Neural progenitor cell (in vitro differentiated cells): ENCODE data around the gene IL17A. TPM values are rescaled to one million over a fixed set of nuclear protein-coding genes. Genes with fewer than 3 reads are reported as not detected.

Experiments
- DNase-seq: peaks from one replicate; pipeline ENCODE4 v3.0.0-alpha.2; 2016; ENCODE audit warnings: low spot score
- H2AFZ ChIP-seq: fragments of 200-600 bp; sonication (generic); replicated peaks from 2 replicates; pipeline ENCODE4 v1.6.1; 2016; ENCODE audit warnings: antibody characterized with exemption
- H3F3A ChIP-seq: fragments of 200-600 bp; sonication (generic); 2 replicates; pipeline ENCODE4 v1.6.1; 2016; ENCODE audit warnings: antibody characterized with exemption, low read depth
- H3K27ac ChIP-seq: fragments of 200-600 bp; sonication (generic); 2 replicates; pipeline ENCODE4 v1.5.1; 2016; ENCODE audit warnings: mild to moderate bottlenecking
- H3K27me3 ChIP-seq: fragments of 200-600 bp; sonication (generic); 2 replicates; pipeline ENCODE4 v1.6.1; 2016; ENCODE audit warnings: mild to moderate bottlenecking, moderate library complexity
- H3K36me3 ChIP-seq: fragments of 200-600 bp; sonication (generic); 2 replicates; pipeline ENCODE4 v1.5.1; 2016
- H3K4me1 ChIP-seq: fragments of 200-600 bp; sonication (generic); 2 replicates; pipeline ENCODE4 v1.6.1; 2016; ENCODE audit warnings: mixed run types
- H3K4me2 ChIP-seq: fragments of 200-600 bp; sonication (generic); 2 replicates; pipeline ENCODE4 v1.6.1; 2016
- H3K4me3 ChIP-seq: fragments of 200-600 bp; sonication (generic); 2 replicates; pipeline ENCODE4 v1.5.1; 2016
- H3K79me2 ChIP-seq: fragments of 200-600 bp; sonication (generic); 2 replicates; pipeline ENCODE4 v1.6.1; 2016; ENCODE audit warnings: low read depth
- H3K9ac ChIP-seq: fragments of 200-600 bp; sonication (generic); 2 replicates; pipeline ENCODE4 v1.6.1; 2016
- H3K9me3 ChIP-seq: fragments of 200-600 bp; sonication (generic); 2 replicates; pipeline ENCODE4 v1.5.1; 2016; ENCODE audit warnings: low read depth
- H4K20me1 ChIP-seq: fragments of 200-600 bp; sonication (generic); 2 replicates; pipeline ENCODE4 v1.6.1; 2016; ENCODE audit warnings: low read depth
- H3K27ac Mint-ChIP-seq: 3 replicates; pipeline ENCODE4 v1.8.0; 2021; ENCODE audit warnings: mixed read lengths
- H3K27me3 Mint-ChIP-seq: 2 replicates; pipeline ENCODE4 v1.8.0; 2022; ENCODE audit warnings: low read depth, mild to moderate bottlenecking, inconsistent platforms, moderate library complexity, mixed read lengths; ENCODE audit not compliant: insufficient read depth
- H3K36me3 Mint-ChIP-seq: 3 replicates; pipeline ENCODE4 v1.8.0; 2021; ENCODE audit warnings: mixed read lengths
- H3K4me1 Mint-ChIP-seq: 3 replicates; pipeline ENCODE4 v1.8.0; 2021; ENCODE audit warnings: mixed read lengths
- H3K4me3 Mint-ChIP-seq: 3 replicates; pipeline ENCODE4 v1.8.0; 2021; ENCODE audit warnings: mild to moderate bottlenecking, moderate library complexity, mixed read lengths
- H3K9me3 Mint-ChIP-seq: 3 replicates; pipeline ENCODE4 v1.8.0; 2020; ENCODE audit warnings: mixed read lengths
- CTCF ChIP-seq: fragments of 200-600 bp; sonication (generic); IDR thresholded peaks from 2 replicates; pipeline ENCODE4 v1.5.1; 2017; ENCODE audit warnings: antibody characterized with exemption, mild to moderate bottlenecking
- EZH2 ChIP-seq: fragments of 200-600 bp; sonication (generic); IDR thresholded peaks from 2 replicates; pipeline ENCODE4 v1.6.1; 2017; ENCODE audit warnings: antibody characterized with exemption, mild to moderate bottlenecking, moderate library complexity
- EZH2phosphoT487 ChIP-seq: fragments of 200-600 bp; sonication (generic); IDR thresholded peaks from 2 replicates; pipeline ENCODE4 v1.6.1; 2017; ENCODE audit warnings: antibody characterized with exemption
- total RNA-seq: library from RNA; depleted of rRNA; stranded (reverse); fragments of >200 nt; gene quantifications from 2 replicates; pipeline ENCODE4 v1.2.3, GENCODE V29; 2015; ENCODE audit warnings: low replicate concordance

IL17A gene
- total RNA-seq, 1 donor from 2014 or later = not detected

- Histone ChIP-seq H3K79me2 (no peaks in the 10 kb centered on the region), H3K4me1 (no peaks in the 10 kb centered on the region), H2AFZ (no peak overlapping the region), H3K27ac (no peak overlapping the region), H3K4me3 (no peak overlapping the region), H3K36me3 (no peaks in the 10 kb centered on the region), H3F3A (no peaks in the 10 kb centered on the region), H3K9ac (no peak overlapping the region), H3K9me3 (no peaks in the 10 kb centered on the region), H3K4me2 (no peak overlapping the region), H3K27me3 (no peaks in the 10 kb centered on the region), H4K20me1 (no peaks in the 10 kb centered on the region)
- H3K4me1 Mint-ChIP-seq = no peaks in the 10 kb centered on the region
- H3K27me3 Mint-ChIP-seq = peaks cover 7% of the 10 kb centered on the region
- H3K27ac Mint-ChIP-seq = no peak overlapping the region
- H3K9me3 Mint-ChIP-seq = no peaks in the 10 kb centered on the region
- DNase-seq = no peak
- H3K36me3 Mint-ChIP-seq = no peaks in the 10 kb centered on the region
- no peak overlapping the region for H3K4me3 Mint-ChIP-seq
- TF ChIP-seq EZH2phosphoT487 = no peak
- no peak for TF ChIP-seq EZH2
- no peak for TF ChIP-seq CTCF
Observed at GRCh38 chr6:52213127-52213526, 27.0 kb downstream of the IL17A start.

- peaks cover 4% of the 10 kb centered on the region for H3K27me3 Mint-ChIP-seq
- DNase-seq = no peak
Observed at GRCh38 chr6:52215787-52216186, 29.6 kb downstream of the IL17A start.

GRCh38 chr6:52216932-52217575 is 30.9 kb downstream of the IL17A start:
- H3K4me1 Mint-ChIP-seq = no peaks in the 10 kb centered on the region
- H2AFZ ChIP-seq = no peak overlapping the region

More at GRCh38 chr6:52215787-52216186, 29.6 kb downstream of the IL17A start:
- Histone ChIP-seq H3K4me2 (no peak overlapping the region), H3K27ac (no peak overlapping the region), H3K9me3 (no peaks in the 10 kb centered on the region), H3K4me3 (no peak overlapping the region), H3K36me3 (no peaks in the 10 kb centered on the region), H3K79me2 (no peaks in the 10 kb centered on the region), H2AFZ (no peak overlapping the region), H4K20me1 (no peaks in the 10 kb centered on the region), H3K4me1 (no peaks in the 10 kb centered on the region), H3F3A (no peaks in the 10 kb centered on the region), H3K9ac (no peak overlapping the region), H3K27me3 (no peaks in the 10 kb centered on the region)
- H3K36me3 Mint-ChIP-seq = no peaks in the 10 kb centered on the region
- H3K27ac Mint-ChIP-seq = no peak overlapping the region
- H3K4me1 Mint-ChIP-seq = no peaks in the 10 kb centered on the region
- TF ChIP-seq EZH2 = no peak
- TF ChIP-seq CTCF = no peak
- TF ChIP-seq EZH2phosphoT487 = no peak
- no peak overlapping the region for H3K4me3 Mint-ChIP-seq
- H3K9me3 Mint-ChIP-seq = no peaks in the 10 kb centered on the region

More at GRCh38 chr6:52216932-52217575, 30.9 kb downstream of the IL17A start:
- H3K4me3 ChIP-seq = no peak overlapping the region
- TF ChIP-seq CTCF = no peak
- no peak for TF ChIP-seq EZH2
- TF ChIP-seq EZH2phosphoT487 = no peak
- no peaks in the 10 kb centered on the region for H3F3A ChIP-seq
- no peak overlapping the region for H3K4me3 Mint-ChIP-seq
- H3K9me3 Mint-ChIP-seq = no peaks in the 10 kb centered on the region
- H3K27ac ChIP-seq = no peak overlapping the region
- no peak for DNase-seq
- no peaks in the 10 kb centered on the region for H3K9me3 ChIP-seq
- H4K20me1 ChIP-seq = no peaks in the 10 kb centered on the region
- H3K27me3 ChIP-seq = no peaks in the 10 kb centered on the region
- H3K4me1 ChIP-seq = no peaks in the 10 kb centered on the region
- no peaks in the 10 kb centered on the region for H3K36me3 Mint-ChIP-seq
- H3K9ac ChIP-seq = no peak overlapping the region
- no peaks in the 10 kb centered on the region for H3K79me2 ChIP-seq
- no peak overlapping the region for H3K27ac Mint-ChIP-seq
- no peaks in the 10 kb centered on the region for H3K36me3 ChIP-seq
- no peak overlapping the region for H3K4me2 ChIP-seq
- H3K27me3 Mint-ChIP-seq = peaks cover 2% of the 10 kb centered on the region
